NCI-H1417 (cell line): ENCODE results near the gene TMEM120B.

Experiments used
- DNase-seq, 3 experiments: peaks; one replicate each; lab custom pipeline; 2025; lab: John Stamatoyannopoulos, UW

The TMEM120B gene

DNA sequence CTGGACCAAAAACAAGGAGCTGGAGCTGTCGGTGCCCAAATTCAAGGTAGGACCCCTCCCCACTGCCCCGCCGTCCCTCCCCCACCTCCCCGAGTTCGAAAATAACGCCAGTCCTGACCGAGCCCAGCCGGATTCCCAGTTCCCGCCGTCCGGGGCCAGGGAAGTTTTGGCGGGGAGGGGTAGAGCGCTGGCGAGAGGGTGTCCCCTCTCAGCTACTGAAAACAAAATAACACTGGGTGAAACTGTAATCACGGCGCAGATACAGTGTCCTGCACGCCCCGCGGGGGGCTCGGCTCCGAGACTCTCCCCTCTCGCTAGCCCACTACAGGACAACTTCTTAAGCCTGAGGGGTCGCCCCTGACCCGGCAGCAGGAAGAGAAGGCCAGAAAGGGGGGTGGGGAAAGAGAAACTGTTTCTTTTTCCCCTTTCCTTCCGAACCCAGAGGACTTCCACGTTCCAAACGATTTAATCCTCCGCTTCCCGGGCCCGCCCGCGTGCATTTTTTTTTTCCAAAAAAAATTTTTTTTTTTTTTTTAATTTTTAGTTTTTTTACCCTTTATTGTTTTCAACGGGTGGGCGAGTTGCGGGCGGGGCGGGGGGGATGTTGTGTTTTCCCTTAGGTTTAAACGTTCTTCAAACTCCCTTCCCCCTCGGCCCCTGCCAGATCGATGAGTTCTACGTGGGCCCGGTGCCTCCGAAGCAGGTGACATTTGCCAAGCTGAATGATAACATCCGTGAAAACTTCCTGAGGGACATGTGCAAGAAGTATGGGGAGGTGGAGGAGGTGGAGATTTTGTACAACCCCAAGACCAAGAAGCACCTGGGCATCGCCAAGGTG lies 92.8 kb downstream of the TMEM120B start:
- peak; percentile 39 to 70 (median 59) for DNase-seq

DNA sequence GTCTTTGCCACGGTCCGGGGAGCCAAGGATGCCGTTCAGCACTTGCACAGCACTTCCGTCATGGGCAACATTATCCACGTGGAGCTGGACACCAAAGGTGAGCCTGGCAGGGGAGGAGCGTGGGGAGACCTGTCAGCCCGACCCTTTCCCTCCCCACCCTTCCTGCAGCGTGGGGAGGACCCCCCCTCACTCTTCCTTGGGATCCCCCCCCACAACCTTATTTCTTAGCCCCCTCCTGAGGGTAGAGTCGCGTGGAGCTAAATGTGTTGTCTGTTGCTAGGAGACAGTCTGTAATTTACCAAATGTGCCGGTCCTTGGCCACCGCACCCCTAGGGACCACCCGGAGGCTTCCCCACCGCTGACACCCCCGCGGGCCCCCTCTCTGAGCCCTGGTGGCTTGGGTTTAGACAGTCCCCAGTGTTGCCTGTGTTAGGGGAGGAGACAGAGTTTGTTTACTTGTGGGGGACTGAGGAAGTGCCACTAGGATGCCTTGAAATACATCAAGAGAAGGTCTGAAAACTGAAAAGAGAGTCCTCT lies 93.5 kb downstream of the TMEM120B start:
- peak in 1 of 3 experiments; percentile 68 for DNase-seq

DNA sequence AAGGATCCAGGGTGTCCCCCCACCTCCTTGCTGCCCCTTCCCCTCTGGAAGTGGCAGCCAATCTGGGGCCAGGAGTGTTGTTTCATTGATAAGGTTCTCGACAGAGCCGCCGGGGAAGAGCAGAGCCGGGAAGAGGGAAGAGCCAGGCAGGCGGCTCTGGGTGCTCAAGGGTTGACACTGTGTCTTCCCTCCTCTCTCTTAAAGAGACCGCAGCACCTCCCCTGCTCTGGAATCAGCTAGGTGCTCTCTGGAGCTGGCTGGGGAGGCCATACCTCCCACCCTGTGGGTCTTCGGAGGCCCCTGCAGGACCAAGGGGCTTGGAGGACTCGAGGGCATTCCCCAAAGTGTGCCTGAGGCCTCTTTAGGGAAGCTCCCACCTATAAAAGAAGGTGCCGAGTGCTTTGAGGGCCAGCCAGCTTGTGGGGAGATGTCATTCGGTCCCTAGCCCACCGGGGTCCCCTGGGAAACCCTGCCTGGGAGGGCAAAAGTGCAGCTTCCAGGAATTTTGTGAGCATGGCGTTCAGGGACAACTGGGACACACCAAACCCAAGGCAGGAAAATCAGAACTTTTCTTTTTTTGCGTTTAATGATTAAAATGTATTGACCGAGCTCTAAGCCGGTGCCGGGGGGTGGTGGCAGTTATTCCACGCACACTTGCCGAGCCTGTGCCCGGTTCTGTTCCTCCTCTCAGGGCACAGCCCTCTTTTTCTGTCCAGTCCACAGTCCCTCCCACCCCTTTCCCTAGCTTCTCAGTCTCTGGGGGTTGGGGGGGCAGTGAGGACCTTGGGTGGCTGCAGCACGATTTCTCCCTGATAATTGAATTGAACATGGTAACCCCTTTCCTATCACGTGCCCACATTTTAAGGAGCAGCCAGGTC lies 94.2 kb downstream of the TMEM120B start:
- DNase-seq = peak; percentile 44 to 68 (median 48)

DNA sequence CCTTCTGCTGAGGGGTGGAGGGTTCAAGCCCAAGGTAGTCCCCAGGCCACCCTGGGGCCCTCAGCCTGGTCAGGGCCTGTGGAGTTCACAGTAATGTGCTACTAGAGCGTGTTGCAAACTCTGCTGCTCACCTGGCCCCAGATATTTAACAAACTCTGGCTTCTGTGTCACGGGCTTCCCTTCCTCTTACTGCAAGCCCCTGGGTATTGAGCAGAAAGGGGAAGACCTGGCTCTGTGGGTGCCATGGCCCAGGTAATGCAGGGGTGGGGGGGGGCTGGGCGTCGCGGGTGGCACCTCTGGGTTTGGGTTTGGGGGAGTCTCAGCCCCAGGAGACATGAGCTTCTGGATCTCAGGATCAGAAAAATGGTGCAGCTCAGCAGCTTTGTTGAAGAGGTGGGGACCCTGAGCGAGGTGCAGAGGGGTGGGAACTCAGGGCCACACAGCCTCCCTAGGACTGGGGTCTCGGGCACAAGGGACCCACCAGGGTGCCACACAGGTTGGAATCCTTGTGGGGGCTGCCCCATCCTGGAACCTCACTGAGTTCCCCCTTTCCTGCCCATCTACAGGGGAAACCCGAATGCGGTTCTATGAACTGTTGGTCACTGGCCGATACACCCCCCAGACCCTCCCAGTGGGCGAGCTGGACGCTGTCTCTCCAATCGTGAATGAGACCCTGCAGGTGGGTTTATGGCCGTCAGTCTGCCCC lies 95.2 kb downstream of the TMEM120B start:
- no peak for DNase-seq

DNA sequence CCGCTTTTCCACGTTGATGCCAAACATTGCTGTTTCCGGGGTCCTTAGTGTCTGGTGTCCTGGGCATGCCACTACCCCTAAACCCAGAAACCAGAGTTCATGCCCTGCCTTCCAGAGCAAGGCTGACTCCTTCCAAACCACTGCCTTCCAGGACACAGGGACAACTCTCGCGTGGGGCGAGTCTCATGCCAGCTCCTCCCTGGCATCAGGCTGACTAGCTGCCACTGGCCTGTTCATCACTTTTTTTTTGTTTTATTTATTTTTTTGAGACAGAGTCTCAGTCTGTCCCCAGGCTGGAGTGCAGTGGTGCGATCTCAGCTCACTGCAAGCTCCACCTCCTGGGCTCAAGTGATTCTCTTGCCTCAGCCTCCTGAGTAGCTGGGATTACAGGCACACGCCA lies 96.1 kb downstream of the TMEM120B start:
- no peak for DNase-seq

GRCh38 chr12:121809712-121810116 lies 97.2 kb downstream of the TMEM120B start:
- no peak for DNase-seq

GRCh38 chr12:121810234-121810817 lies 97.8 kb downstream of the TMEM120B start:
- no peak for DNase-seq

DNA sequence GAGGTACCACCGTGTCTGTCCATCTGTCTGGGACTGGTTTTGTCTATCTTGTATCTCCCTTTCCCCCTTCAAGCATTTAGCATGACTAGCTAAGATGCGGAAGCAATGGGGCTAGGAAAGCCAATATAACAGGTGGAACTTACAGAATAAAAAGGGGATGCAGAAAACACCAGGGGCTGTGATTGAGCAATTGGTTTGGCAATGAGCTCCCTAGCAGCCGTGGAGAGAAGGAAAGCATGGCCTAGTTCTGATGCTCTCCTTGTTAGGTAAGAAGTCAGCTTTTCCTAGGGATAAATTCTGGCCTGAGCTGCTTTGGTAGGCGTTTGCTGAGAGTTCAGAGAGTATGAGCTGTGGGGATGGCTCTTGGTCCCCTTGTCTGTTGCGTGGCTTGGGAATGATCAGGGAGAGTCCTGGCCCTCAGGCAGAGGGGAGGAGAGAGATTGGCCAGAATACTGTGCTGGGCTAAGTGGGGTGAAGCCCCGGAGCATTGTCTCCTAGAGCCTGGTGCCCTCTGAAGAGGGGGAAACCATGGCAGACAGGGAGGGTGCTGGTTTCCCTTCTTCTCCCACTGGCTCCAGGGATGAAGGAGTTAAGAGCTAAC lies 98.4 kb downstream of the TMEM120B start:
- no peak for DNase-seq

DNA sequence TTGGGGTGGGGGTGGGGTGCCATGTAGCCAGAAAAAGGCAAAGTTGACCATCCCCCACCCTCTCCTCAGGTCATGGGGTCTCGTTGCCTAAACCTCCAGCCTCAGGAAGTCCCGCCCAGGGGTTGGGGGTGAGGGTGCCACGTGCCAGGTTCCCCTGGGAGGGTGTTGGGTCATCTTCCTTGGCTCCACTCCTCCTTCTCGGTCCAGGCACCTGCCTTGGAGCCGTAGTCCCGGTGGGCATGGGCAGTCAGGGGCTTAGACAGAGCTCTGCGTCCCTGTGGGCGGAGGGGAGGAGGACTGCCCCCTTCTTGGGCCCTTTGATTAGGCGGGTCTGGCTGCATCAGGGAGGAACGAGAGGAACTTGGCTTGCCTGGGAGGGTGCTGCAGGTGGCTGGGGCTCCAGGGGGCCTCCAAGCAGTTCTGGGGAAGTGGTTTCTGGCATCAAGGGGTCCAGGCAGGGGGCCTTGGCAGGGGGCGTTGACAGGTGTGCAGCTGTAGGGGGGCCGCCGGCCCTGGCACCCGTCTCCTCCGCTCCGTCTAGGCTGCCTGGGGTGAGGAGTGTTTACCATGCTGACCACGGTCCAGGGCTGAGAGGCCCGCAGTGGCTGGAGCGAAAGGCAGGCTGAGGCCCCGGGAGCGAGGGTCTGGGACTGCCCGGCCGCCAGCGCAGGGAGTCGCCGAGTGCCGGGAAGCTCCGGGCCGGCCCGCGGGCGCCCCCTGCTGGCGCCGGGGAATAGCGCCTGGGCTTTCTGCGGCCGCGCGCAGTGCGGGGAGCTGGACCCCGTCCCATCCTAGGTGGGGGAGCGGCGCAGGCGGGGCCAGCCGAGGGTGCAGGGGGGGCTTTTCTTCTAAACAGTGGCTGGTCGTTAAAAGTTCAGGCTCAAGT lies 99.1 kb downstream of the TMEM120B start:
- DNase-seq = peak; percentile 68 to 89 (median 82)

DNA sequence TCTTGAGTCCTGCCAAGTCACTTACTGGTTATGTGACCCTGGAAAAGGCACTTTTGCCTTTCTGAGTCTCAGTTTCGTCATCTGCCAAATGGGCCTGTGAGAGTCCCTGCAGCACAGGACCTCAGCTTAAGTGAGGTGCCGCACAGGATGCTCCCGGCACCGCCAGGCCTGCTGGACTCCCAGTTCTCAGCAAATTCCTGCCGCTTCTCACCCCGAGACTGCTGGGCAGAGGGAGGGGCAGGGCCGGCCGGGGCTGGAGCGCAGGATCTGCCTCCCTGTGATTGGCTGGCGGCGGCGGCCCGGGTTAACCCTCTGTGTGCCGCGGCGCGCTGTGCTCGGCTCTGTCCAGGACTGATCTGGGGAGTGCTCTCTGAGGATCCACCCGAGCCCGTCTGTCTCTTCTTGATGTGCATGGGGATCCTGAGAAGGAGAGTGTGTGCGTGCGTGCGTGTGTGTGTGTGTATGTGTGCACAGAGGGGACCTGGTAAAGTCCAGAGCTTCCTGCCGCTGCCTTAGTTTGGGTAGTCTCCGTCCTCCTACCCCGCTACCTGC lies 99.8 kb downstream of the TMEM120B start:
- DNase-seq = peak; percentile 38 to 85 (median 77)

GRCh38 chr12:121812921-121813896 lies 100.7 kb downstream of the TMEM120B start:
- DNase-seq = peak in 2 of 3 experiments; percentile 40 to 57

GRCh38 chr12:121813951-121814350 lies 101.4 kb downstream of the TMEM120B start:
- DNase-seq = no peak

DNA sequence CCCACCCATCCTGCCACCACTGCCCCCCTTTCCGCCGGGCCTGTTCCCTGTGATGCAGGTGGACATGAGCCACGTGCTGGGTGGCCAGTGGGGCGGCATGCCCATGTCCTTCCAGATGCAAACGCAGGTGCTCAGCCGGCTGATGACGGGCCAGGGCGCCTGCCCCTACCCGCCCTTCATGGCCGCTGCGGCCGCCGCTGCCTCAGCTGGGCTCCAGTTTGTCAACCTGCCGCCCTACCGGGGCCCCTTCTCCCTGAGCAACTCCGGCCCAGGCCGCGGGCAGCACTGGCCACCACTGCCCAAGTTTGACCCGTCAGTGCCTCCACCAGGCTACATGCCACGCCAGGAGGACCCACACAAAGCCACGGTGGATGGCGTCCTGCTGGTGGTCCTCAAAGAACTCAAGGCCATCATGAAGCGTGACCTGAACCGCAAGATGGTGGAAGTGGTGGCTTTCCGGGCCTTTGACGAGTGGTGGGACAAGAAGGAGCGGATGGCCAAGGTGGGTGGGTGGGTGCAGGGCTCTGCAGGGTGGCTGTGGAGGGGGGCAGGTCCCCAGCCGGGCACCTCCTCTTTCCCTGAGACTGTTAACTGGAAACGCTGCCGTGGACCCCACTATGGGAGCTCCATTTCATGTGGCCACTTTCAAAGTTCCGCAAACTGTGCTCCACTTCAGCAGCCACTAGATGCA lies 102.0 kb downstream of the TMEM120B start:
- DNase-seq = no peak

DNA sequence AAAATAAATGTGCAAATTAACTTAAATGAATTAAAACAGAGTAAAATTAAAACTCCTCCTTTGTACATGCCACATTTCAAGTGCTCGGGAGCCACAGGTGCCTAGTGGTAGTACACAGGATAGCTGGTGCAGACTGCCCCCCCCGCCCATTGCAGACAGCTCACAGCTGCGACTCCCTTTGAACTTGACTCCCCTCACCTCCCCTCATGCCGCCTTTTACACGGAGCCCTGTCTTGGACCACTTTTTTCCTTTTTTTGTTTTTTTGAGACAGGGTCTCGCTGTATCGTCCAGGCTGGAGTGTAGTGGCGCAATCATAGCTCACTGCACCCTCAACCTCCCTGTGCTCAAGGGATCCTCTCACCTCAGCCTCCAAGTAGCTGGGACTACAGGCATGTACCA lies 102.7 kb downstream of the TMEM120B start:
- no peak for DNase-seq

DNA sequence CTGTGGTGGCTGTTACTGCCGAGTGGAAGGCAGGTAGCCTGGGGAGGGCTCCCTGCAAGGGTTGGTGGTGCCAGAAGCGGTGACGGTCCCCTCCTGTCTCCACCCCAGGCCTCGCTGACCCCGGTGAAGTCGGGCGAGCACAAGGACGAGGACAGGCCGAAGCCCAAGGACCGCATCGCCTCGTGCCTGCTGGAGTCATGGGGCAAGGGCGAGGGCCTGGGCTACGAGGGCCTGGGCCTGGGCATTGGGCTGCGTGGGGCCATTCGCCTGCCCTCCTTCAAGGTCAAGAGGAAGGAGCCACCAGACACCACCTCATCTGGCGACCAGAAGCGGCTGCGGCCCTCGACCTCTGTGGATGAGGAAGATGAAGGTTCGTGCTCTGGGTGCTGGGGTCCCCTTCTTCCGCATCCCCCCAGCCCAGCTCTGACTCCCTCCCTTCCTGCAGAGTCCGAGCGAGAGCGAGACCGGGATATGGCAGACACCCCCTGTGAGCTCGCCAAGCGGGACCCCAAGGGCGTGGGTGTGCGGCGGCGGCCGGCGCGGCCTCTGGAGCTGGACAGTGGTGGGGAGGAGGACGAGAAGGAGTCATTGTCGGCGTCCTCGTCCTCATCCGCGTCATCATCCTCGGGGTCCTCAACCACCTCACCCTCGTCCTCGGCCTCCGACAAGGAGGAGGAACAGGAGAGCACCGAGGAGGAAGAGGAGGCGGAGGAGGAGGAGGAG lies 104.5 kb downstream of the TMEM120B start:
- DNase-seq = no peak

DNA sequence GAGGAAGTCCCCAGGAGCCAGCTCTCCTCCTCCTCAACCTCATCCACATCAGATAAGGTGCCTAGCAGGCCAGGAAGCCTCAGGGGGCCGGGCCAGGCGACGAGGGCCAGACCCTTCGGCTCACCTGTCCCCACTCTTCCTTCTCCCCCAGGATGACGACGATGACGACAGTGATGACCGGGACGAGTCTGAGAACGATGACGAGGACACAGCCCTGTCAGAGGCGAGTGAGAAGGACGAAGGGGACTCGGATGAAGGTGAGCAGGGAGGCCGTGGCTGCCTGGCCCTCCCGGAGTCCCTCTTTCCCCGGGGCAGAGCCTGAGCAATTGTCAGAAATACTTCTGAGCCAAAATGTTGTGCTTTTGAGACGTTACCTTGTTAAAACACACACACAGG lies 105.1 kb downstream of the TMEM120B start:
- DNase-seq = no peak

- no peak for DNase-seq
Measured at GRCh38 chr12:121819212-121819949, 106.8 kb downstream of the TMEM120B start.
